Stimulated activated CD4-positive, alpha-beta T cell treated with anti-CD3 and anti-CD28 coated beads, Interleukin-4, amount 100 ng/mL, for 1 hour (primary cell): Measurements from ENCODE around the gene RASA1.
"Not testable (repeated sequence)": the region's sequence is repeated elsewhere in the genome, so short reads cannot be mapped to it uniquely, and the experiment has no call there.

Experiments used
- DNase-seq: peaks from one replicate; pipeline ENCODE4 v3.0.0-alpha.2; 2020

RASA1 gene

GRCh38 chr5:87287266-87287665, 19.6 kb downstream of the RASA1 start:
- DNase-seq, result not testable (repeated sequence)

DNA sequence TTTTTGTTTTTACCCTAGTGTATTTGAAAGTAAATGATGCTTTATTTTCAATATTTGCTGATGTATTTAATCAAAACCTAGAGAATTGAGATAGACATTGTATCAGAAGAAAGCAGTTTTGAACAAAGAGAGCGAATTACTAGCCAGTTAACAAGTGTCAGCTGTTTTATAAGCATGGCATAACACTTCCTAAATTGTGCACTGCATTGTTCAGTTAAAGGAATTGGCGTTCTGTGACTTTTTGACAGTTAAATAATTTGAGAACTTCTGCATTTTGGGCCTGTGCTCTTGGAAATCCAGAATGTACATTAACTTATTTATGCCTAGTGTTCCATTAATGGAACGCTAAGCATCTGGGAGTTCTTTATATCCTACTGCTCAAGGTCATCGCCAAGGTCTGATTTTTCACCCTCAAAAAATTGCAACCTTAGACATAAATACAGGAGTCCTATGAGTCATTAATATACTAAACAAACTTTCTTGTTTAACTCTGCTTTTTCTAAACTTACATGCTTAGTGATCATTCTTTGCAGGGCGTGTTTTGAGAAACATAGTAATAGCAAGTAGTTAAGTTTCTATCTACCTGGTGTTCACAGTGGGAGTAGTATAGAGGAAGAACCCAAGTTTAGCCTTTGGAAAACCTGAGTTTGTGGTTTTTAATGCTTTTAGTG, 31.1 kb downstream of the RASA1 start:
- DNase-seq, result no peak

DNA sequence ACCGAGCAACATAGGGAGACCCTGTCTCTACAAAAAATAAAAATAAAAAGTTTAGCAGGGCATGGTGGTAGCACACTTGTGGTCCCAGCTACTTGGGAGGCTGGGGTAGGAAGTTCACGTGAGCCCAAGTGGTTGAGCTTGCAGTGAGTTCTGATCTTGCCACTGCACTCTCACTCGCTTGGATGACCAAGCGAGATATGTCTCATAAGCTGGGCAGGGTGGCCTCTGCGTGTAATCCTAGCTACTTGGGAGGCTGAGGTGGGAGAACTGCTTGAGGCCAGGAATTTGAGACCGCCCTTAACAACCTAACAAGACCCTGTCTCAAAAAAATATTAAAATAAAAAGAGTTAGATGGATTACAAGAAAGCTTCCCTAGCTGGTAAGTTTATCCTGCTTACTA, 32.5 kb downstream of the RASA1 start:
- DNase-seq, result no peak

DNA sequence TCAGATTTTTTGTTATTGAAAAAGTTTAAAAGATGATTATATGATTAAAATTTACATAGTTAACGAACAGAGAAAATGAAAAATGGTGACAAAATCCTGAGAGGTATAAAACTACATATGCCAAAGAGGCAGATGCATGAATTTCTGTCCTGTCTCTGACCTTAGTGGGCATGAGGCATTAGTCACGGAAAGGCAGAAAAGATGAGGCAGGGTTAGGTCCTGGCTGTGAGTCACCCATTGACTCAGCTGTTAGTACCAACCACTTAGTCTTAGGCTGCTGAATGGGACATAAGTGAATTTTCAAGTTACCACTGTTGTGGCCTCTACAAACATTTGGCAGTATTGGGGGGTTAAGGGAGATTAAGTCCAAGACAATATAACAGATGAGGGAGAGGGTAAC, 33.1 kb downstream of the RASA1 start:
- peak; percentile 22 for DNase-seq

DNA sequence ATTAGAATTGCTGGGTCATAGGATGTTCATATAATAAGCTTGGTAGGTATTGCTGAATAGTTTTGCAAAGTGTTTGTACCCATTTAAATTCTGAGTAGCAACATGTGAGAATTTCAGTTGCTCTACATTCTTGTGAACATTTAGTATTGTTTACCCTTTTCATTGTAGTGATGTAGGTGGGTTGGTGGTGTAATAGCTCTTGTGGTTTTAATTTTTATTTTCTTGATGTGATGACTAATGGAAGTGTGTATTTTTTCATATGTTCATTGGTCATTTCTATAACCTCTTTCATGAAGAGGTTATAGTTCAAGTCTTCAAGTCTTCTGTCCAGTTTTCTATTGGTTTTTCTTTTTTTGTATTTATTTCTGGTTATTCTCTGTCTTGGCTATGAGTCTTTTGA, 34.4 kb downstream of the RASA1 start:
- no peak for DNase-seq

GRCh38 chr5:87303324-87303723, 35.6 kb downstream of the RASA1 start:
- no peak for DNase-seq

GRCh38 chr5:87306090-87306489, 38.4 kb downstream of the RASA1 start:
- DNase-seq, result not testable (repeated sequence)

DNA sequence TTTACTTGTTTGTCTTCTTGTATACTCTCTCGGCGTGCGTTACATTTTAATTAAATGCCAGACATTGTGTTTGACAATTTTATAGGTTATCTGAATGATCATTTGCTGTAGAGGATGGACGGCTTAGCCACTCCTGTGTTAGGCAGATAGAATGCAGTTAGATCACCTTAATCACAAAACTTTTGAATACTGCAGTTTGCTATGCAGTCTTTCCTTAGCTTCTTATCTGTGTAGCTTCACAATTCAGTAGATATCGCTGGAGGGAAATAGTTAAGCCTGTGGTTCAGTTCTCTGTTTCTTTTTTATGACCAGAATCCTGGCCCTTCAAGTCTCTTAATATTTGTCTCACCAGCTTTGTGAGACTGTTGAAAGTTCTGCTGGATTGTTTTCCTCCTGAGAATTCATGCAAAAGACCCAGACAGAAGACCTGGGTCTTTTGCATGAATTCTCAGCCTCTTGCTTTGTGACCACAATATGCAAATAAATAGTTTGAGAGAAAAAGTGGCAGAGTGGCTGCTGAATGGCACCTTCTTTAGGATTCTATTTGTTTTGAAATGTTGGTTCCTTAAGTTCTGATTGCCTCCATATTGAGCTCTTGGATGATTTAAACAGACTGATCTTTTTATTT, 40.2 kb downstream of the RASA1 start:
- DNase-seq, result no peak

DNA sequence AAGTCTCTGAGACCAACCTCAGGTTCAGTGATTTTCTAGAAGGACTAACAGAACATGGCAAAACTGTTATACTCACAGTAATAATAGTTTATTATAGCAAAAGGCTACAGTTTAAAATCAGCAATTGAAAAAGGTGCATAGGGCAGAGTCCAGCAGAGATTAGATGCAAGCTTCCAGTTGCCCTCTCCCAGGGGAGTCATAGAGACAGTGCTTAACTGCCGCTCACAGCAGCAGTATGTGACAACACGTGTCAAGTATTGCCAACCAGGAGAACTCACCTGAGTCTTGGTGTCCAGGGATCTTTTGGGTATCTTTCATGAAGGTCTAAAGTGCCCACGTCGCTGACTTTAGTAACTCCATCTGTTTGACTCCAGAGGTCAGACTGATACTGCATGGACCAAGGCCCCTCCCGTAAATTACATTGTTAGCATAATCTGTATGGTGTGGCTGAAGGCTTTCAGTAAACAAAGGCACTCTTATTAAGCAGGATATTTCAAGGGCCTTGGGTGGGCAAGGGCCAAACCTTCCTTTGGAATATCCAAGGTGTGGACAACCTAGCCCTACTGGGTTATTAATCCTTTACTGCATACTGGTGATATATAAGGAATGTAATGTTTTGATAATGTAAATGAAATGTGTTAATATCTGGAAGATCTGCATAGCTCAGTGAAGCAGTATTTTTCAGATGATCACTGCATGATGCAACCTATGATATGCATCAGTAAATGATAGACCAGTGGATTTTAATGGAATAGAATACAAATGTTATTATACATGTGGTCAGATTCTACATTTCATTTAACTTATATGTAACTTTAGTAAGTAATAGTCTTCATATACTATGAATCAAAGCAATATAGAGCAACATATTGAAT, 44.0 kb downstream of the RASA1 start:
- DNase-seq, result no peak

- DNase-seq, result no peak
Observed at GRCh38 chr5:87313216-87313615, 45.5 kb downstream of the RASA1 start.

DNA sequence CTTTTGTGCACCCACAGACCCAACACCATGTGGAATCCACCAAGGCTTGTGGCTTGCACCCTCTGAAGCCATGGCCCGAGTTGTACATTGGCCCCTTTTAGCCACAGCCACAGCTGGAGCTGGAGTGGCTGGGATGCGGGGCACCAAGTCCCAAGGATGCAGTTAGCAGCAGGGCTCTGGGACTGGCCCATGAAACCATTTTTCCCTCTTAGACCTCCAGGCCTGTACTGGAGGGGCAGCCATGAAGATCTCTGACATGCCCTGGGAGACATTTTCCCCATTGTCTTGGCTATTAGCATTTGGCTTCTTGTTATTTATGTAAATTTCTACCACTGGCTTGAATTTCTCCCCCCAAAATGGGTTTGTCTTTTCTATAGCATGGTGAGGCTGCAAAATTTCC, 51.8 kb downstream of the RASA1 start:
- no peak for DNase-seq

GRCh38 chr5:87321605-87322004, 53.9 kb downstream of the RASA1 start:
- DNase-seq, result no peak

GRCh38 chr5:87322381-87322780, 54.7 kb downstream of the RASA1 start:
- no peak for DNase-seq

GRCh38 chr5:87327998-87328397, 60.3 kb downstream of the RASA1 start:
- DNase-seq, result no peak

DNA sequence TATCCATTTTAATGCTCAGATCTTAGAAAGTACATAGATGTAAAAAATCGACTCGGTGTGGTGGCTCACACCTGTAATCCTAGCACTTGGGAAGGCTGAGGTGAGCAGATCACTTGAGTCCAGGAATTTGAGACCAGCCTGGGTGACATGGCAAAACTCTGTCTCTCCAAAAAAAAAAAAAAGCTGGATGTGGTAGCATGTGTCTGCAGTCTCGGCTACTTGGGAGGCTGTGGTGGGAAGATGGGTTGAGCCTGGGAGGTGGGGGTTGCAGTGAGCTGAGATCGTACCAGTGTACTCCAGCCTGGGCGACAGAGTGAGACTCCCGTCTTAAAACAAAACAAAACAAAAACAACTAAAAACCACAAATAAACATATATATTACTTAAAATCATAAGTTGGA, 61.4 kb downstream of the RASA1 start:
- no peak for DNase-seq

DNA sequence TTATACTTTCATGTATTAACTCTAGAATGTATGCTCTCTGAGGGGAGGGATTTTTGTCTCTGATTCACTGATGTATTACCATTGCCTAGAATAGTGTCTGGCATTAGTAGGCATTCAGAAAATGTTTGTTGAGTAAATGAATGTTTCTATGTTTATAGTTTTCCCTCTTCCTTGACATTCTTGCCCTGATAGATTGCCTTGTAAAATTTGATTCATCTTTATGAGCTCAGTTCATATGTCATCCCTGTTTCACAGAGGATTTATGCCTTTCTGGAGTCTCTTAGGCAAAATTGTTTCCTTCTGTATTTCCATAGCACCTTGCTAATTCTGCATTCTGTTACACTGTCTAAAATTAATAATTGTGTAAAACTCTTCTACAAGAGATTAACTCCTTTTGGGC, 72.3 kb downstream of the RASA1 start:
- no peak for DNase-seq

- DNase-seq, result no peak
Observed at GRCh38 chr5:87340716-87341115, 73.0 kb downstream of the RASA1 start.

- DNase-seq, result no peak
Observed at GRCh38 chr5:87347272-87347671, 79.6 kb downstream of the RASA1 start.

DNA sequence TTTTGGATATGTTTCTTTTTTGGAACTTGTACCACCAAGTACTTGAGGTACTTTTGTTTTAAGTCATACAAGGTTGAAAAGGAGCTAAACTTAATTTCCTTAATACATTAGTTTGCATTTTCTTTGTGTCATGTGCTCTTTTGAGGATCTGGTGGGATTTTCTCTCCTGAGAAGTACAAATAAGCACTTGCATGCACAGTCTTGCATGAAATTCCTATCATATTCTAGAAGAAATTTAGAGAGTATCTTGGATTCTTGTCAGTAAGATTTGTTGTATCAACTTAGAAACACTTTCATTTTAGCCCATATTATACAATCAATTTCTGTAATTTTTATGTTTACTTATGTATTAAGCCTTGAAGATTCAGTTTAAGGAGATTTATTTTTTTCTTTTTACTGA, 80.2 kb downstream of the RASA1 start:
- DNase-seq, result no peak

DNA sequence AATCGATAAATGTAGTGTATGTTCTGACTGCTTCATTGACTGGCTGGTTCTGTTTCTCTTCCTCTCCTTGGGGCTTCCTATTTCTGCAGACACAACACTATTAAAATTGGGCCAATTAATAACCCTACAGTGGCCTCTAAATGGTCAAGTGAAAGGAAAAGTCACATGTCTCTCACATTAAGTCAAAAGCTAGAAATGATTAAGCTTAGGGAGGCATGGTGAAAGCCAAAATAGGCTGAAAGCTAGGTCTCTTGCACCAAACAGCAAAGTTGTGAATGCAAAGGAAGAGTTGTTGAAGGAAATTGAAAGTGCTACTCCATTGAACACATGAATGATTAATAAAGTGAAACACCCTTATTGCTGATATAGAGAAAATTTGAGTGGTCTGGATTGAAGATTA, 86.8 kb downstream of the RASA1 start:
- no peak for DNase-seq

GRCh38 chr5:87359106-87359505, 91.4 kb downstream of the RASA1 start:
- DNase-seq, result no peak

DNA sequence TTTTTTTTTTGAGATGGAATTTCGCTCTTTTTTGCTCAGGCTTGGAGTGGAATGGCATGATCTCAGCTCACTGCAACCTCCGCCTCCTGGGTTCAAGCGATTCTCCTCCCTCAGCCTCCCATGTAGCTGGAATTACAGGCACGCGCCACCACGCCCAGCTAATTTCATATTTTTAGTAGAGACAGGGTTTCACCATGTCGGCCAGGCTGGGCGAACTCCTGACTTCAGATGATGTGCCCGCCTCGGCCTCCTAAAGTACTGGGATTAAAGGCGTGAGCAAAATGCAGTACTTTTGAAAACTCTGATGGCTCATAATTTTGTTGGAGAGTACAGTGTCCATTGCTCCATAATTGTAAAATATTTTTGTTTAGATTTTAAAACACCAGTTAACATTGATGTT, 92.4 kb downstream of the RASA1 start:
- DNase-seq, result no peak

DNA sequence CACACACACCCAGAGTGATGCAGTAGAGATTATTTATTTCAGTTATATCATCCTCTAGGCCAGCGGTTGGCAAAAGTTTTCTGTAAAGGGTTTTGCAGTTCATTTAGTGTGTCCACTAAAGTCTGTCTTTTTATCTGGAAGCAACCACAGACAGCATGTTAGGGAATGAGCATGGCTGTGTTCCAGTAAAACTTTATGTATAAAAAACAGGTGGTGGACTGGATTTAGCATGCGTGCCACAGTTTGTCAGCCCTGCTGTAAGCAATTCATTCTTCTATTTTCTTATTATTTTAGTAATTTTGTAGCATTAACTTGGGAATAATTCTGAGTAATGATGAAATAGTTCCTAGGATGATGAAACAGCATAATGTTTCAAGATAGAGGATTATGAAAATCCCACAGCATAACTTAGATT, 93.4 kb downstream of the RASA1 start:
- DNase-seq, result no peak
